ENCODE data around the gene IZUMO4.

- TF ChIP-seq POLR2A (IDR thresholded peaks at IDR 0.05) (no peak), CTCF (IDR thresholded peaks at IDR 0.05) (no peak)
These were observed 19.8 kb downstream of the IZUMO4 start for GRCh38 chr19:2116507-2116906.
